Activated T-cell treated with anti-CD3 and anti-CD28 coated beads for 48 hours (primary cell): ENCODE measurements around the gene POLR2F.

Experiments used
- DNase-seq: peaks from one replicate; pipeline ENCODE4 v3.0.0-alpha.2; 2020; ENCODE audit warnings: low read depth

Gene POLR2F

GRCh38 chr22:38007330-38007902 lies 53.9 kb downstream of the POLR2F start:
- DNase-seq: no peak

- DNase-seq: no peak
Observed at GRCh38 chr22:38009000-38009806, 55.7 kb downstream of the POLR2F start.

- DNase-seq: no peak
Observed at GRCh38 chr22:38012604-38013072, 59.1 kb downstream of the POLR2F start.

- DNase-seq: no peak
Observed at GRCh38 chr22:38014083-38014482, 60.6 kb downstream of the POLR2F start.

- no peak for DNase-seq
Observed at GRCh38 chr22:38016182-38017151, 63.0 kb downstream of the POLR2F start.

DNA sequence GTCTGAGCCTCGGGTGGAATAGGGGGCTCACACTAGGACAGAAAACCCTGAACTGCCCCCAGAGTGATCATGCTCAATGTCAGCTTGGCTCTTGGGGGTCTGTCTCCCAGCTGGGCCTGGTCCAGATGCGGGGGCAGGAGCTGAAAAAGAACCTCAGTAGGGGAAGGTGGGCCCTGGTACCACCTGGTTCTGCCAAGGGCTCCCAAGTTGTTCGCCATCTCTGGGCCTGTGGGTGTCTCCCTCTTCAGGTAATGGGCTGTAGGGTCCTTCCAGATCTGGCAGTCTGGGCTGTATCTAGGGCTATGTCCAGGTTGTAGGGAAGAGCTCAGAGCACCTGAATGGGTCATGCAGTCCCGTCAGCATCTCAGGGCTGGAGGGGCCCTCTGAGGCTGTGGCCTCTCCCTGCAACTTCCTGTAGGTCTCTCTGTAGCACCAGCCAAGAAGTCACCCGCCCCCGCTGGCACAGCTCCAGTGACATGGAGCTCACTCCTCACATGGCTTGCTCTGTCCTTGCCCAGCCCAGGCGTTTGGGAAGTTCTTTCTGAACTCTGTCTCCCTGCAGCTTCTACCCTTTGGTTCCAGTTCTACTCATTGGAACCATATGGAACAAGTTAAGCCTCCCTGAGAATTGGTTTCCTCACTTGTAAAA lies 63.9 kb downstream of the POLR2F start:
- no peak for DNase-seq

DNA sequence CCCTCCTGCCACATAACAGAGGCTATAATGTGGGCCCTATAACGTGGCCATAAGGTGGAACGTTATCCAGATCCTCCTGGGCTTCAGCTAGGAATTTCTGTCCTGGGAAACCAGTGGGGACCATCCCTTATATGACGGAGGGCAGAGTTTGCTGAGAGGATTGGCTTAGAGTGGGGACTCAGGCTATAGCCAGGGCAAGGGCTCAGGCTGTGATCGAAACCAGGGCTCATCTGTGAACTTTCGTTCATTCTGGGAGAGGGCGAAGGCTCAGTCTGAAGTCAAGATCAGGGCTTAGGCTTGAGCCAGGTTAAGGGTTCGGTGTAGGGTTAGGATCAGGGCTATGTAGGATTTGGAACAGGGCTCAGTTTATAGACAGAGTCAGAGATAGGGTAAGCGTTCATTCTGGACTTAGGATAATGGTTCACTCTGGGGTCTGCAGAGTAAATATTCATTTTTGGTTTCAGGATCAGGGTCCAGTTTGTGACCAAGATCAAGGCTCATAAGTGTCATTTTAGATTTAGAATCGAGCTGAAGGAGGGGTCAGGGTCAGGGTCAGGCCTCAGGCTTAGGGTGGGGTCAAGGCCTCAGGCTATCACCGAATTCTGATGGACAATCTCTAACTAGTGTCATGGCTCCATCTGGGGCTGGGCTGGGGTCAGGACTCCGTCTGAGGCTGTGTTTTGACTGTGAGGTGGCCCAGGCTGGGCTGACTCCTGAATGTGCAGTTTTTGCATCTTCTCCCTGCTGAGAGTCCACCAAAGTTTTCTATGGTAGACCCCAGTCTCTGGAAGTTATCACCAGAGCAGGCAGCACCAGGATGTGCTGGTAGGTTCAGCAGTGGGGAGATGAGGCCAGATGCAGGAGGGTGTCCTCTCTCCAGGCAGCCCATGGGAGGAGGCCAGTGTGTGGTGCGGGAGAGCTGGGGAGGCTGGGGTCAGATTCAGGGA lies 64.7 kb downstream of the POLR2F start:
- no peak for DNase-seq
